Measurements from ENCODE around the gene NHERF1. TPM values are rescaled to one million over a fixed set of nuclear protein-coding genes. Genes with fewer than 3 reads are reported as not detected.

Gene NHERF1
- total RNA-seq, 4 donors from 2014 or later: 10.3 to 25.7 (median 19.9) TPM

DNA sequence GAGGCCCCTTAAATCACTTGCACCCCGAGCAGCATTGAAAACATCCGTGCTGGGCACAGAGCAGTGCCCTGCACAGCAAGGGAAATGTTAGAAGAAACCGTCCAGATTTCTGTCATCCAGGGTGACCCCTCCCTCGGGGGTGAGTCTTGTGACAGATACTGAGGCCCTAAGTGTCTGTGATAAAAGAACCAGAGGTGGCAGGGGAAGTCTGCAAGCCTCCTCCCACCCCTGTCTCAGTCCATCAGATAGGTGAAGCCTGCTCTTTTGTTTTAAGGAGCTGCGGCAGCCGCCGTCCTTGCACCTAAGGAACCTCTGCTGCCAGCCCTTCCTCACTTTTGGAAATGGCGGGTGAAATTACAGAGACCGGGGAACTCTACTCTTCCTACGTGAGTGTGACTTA is 28.6 kb downstream of the NHERF1 start:
- no peaks in the 10 kb centered on the region for H3K9me3 ChIP-seq
- H3K27me3 ChIP-seq: no peaks in the 10 kb centered on the region
- TF ChIP-seq POLR2A (IDR thresholded peaks at IDR 0.05): no peak
- no peak for TF ChIP-seq EP300 (IDR thresholded peaks at IDR 0.05)
- no peak for TF ChIP-seq CTCF (IDR thresholded peaks at IDR 0.05)
- no peak for TF ChIP-seq POLR2AphosphoS5 (IDR thresholded peaks at IDR 0.05)
- peaks cover 0 to 50% of the 10 kb centered on the region in 2 donors for H3K36me3 ChIP-seq
- peak overlapping the region in 3 of 4 donors; percentile 77 to 82 (median 81) for H3K27ac ChIP-seq
- H3K4me1 ChIP-seq: peaks cover 3 to 36% (median 13%) of the 10 kb centered on the region in 3 donors
- no peak for ATAC-seq
- 20 to 35% methylated on average over 3 to 10 of the region's 10 CpGs for WGBS, 2 donors (ENCODE audit: low coverage in 1 of 2)
- H3K4me3 ChIP-seq: peak overlapping the region; percentile 94 to 97

GRCh38 chr17:74777901-74778515 is 29.6 kb downstream of the NHERF1 start:
- WGBS, 2 donors (ENCODE audit: low coverage in 1 of 2): 56 to 84% methylated on average over 3 to 6 of the region's 6 CpGs
- ATAC-seq: no peak
- TF ChIP-seq CTCF (IDR thresholded peaks at IDR 0.05) (no peak), POLR2AphosphoS5 (IDR thresholded peaks at IDR 0.05) (no peak), EP300 (IDR thresholded peaks at IDR 0.05) (no peak), POLR2A (IDR thresholded peaks at IDR 0.05) (no peak)
- no peaks in the 10 kb centered on the region for H3K9me3 ChIP-seq
- no peak overlapping the region for H3K4me3 ChIP-seq
- H3K27ac ChIP-seq: no peak overlapping the region
- H3K27me3 ChIP-seq: no peaks in the 10 kb centered on the region
- peaks cover 3 to 36% (median 13%) of the 10 kb centered on the region in 3 donors for H3K4me1 ChIP-seq
- H3K36me3 ChIP-seq: peaks cover 0 to 49% of the 10 kb centered on the region in 2 donors

GRCh38 chr17:74778960-74779359 is 30.5 kb downstream of the NHERF1 start:
- H3K4me1 ChIP-seq: peaks cover 3 to 32% (median 13%) of the 10 kb centered on the region in 3 donors
- H3K36me3 ChIP-seq: peaks cover 0 to 41% of the 10 kb centered on the region in 2 donors
- no peak for ATAC-seq
- H3K27ac ChIP-seq: peak overlapping the region in 1 of 4 donors; percentile 43
- no peak overlapping the region for H3K4me3 ChIP-seq
- H3K27me3 ChIP-seq: no peaks in the 10 kb centered on the region
- H3K9me3 ChIP-seq: no peaks in the 10 kb centered on the region
- no peak for TF ChIP-seq EP300 (IDR thresholded peaks at IDR 0.05)
- 56 to 77% methylated on average over 4 to 5 of the region's 5 CpGs for WGBS, 2 donors (ENCODE audit: low coverage in 1 of 2)

- no peak overlapping the region for H3K4me3 ChIP-seq
- H3K36me3 ChIP-seq: peaks cover 0 to 40% of the 10 kb centered on the region in 2 donors
- TF ChIP-seq CTCF (IDR thresholded peaks at IDR 0.05) (no peak), EP300 (IDR thresholded peaks at IDR 0.05) (no peak), POLR2A (IDR thresholded peaks at IDR 0.05) (no peak), POLR2AphosphoS5 (IDR thresholded peaks at IDR 0.05) (no peak)
- ATAC-seq: no peak
- peaks cover 3 to 26% (median 13%) of the 10 kb centered on the region in 3 donors for H3K4me1 ChIP-seq
- peak overlapping the region in 3 of 4 donors; percentile 8 to 43 (median 41) for H3K27ac ChIP-seq
- no peaks in the 10 kb centered on the region for H3K9me3 ChIP-seq
- no peaks in the 10 kb centered on the region for H3K27me3 ChIP-seq
- 94% methylated on average over 6 of the region's 8 CpGs; no CpG with 5 or more reads in 1 of the 2 donors for WGBS, 2 donors (ENCODE audit: low coverage in 1 of 2)
Observed at GRCh38 chr17:74779501-74779900, 31.1 kb downstream of the NHERF1 start.

- no peak for TF ChIP-seq CTCF (IDR thresholded peaks at IDR 0.05)
- TF ChIP-seq POLR2AphosphoS5 (IDR thresholded peaks at IDR 0.05): no peak
- TF ChIP-seq EP300 (IDR thresholded peaks at IDR 0.05): no peak
- no peak for TF ChIP-seq POLR2A (IDR thresholded peaks at IDR 0.05)
- Histone ChIP-seq H3K4me3 (no peak overlapping the region), H3K27ac (peak overlapping the region in 2 of 4 donors; percentile 41 to 43), H3K27me3 (no peaks in the 10 kb centered on the region), H3K36me3 (peaks cover 0 to 41% of the 10 kb centered on the region in 2 donors), H3K4me1 (peaks cover 3 to 21% (median 10%) of the 10 kb centered on the region in 3 donors), H3K9me3 (no peaks in the 10 kb centered on the region)
- 78 to 84% methylated on average over 6 to 9 of the region's 11 CpGs for WGBS, 2 donors (ENCODE audit: low coverage in 1 of 2)
- ATAC-seq: peak; percentile 29
Observed at GRCh38 chr17:74779948-74780400, 31.5 kb downstream of the NHERF1 start.

Measured in gastroesophageal sphincter (tissue), 4 donors.